Thymus (tissue), 14 donors: ENCODE measurements around the gene SIAH3. TPM values are rescaled to one million over a fixed set of nuclear protein-coding genes. Genes with fewer than 3 reads are reported as not detected.
A peak's percentile ranks its signal among the peaks of the same experiment; 100 is the strongest.

Experiments used
- DNase-seq, 9 donors: peaks; one replicate each; pipeline ENCODE4 v3.0.0-alpha.2; 2013; ENCODE audit warnings: low spot score in 9 of 9, low read depth in 6 of 9, missing footprints in 1 of 9
- H3K27ac ChIP-seq, 2 donors: one replicate each; pipeline ENCODE4 v1.5.1; 2013; ENCODE audit warnings: control low read depth in 1 of 2, low read depth in 1 of 2, low read length in 1 of 2, mild to moderate bottlenecking in 1 of 2, moderate library complexity in 1 of 2
- H3K27me3 ChIP-seq, 2 donors: one replicate each; pipeline ENCODE4 v1.5.1; 2013; ENCODE audit warnings: low read length in 1 of 2; ENCODE audit not compliant: control insufficient read depth in 2 of 2, insufficient read depth in 1 of 2
- H3K36me3 ChIP-seq, 2 donors: one replicate each; pipeline ENCODE4 v1.5.1; 2013; ENCODE audit warnings: low read length in 1 of 2, mild to moderate bottlenecking in 1 of 2, moderate library complexity in 1 of 2; ENCODE audit not compliant: control insufficient read depth in 2 of 2, insufficient read depth in 2 of 2
- H3K4me1 ChIP-seq, 2 donors: one replicate each; pipeline ENCODE4 v1.5.1; 2013; ENCODE audit warnings: low read length in 2 of 2; ENCODE audit not compliant: control insufficient read depth in 2 of 2, insufficient read depth in 2 of 2
- H3K4me3 ChIP-seq, 2 donors: one replicate each; pipeline ENCODE4 v1.5.1; 2013; ENCODE audit warnings: low read length in 2 of 2, control low read depth in 1 of 2, mild to moderate bottlenecking in 1 of 2
- H3K9me3 ChIP-seq, 2 donors: one replicate each; pipeline ENCODE4 v1.5.1; 2013; ENCODE audit warnings: low read length in 1 of 2, mild to moderate bottlenecking in 1 of 2; ENCODE audit not compliant: control insufficient read depth in 2 of 2, insufficient read depth in 1 of 2
- WGBS: extraction: QIAGEN DNeasy Blood & Tissue Kit; methylation state at CpG from one replicate; pipeline ENCODE4 v1.1.7; 2013; 5-methylcytosine and 5-hydroxymethylcytosine counted together
- long read RNA-seq, 10 donors: transcript quantifications; one replicate each; lab custom pipeline, GENCODE V29; 2026
- polyA plus RNA-seq: library from polyadenylated mRNA; stranded (reverse); fragments of 200-250 nt; gene quantifications from one replicate; pipeline ENCODE4 v1.2.3, GENCODE V29; 2013
- total RNA-seq: library from RNA; stranded (reverse); fragments of 120-200 nt; gene quantifications from one replicate; pipeline ENCODE4 v1.2.4, GENCODE V29; 2013
- donor health status: healthy.

SIAH3 gene
- total RNA-seq: 0.14 TPM
- 0.07 TPM for polyA plus RNA-seq
- long read RNA-seq, donor 1: 0 reads
- long read RNA-seq, donor 2: 0 reads
- long read RNA-seq, donor 3: 0 reads
- long read RNA-seq, donor 4: 0 reads
- long read RNA-seq, donor 5: 0 reads
- long read RNA-seq, donor 6: 0 reads
- long read RNA-seq, donor 7, full-length matches to known transcripts: 1 of 1 reads
- long read RNA-seq, donor 7, partial matches to known transcripts: 0 of 1 reads
- long read RNA-seq, donor 7, other reads (novel, unspliced or antisense): 0 of 1 reads
- long read RNA-seq, donor 8: 0 reads
- long read RNA-seq, donor 9: 0 reads
- long read RNA-seq, donor 10, full-length matches to known transcripts: 1 of 1 reads
- long read RNA-seq, donor 10, partial matches to known transcripts: 0 of 1 reads
- long read RNA-seq, donor 10, other reads (novel, unspliced or antisense): 0 of 1 reads

- no peaks in the 10 kb centered on the region for H3K36me3 ChIP-seq
- 6% methylated on average over 35 of the region's 35 CpGs for WGBS
- peaks cover 0 to 36% of the 10 kb centered on the region in 2 donors for H3K27me3 ChIP-seq
- H3K4me3 ChIP-seq: peak within 1 kb of the TSS; percentile 42
- peak in 2 of 9 donors; percentile 12 to 42 for DNase-seq
- H3K9me3 ChIP-seq: no peaks in the 10 kb centered on the region
- peaks cover 12 to 33% of the 10 kb centered on the region in 2 donors for H3K4me1 ChIP-seq
- no peak within 1 kb of the TSS for H3K27ac ChIP-seq
Measured at GRCh38 chr13:45851171-45851921, at the start of gene SIAH3. Gene SIAH3, minus strand, starts transcription at chr13:45851753. Its CDS starts 124 bp downstream, at chr13:45851629.

GRCh38 chr13:45899406-45899805 is 47.9 kb upstream of the SIAH3 start:
- H3K27ac ChIP-seq: no peak overlapping the region
- H3K36me3 ChIP-seq: no peaks in the 10 kb centered on the region
- DNase-seq: no peak
- no peak overlapping the region for H3K4me3 ChIP-seq
- 95% methylated on average over 3 of the region's 3 CpGs for WGBS
- H3K27me3 ChIP-seq: no peaks in the 10 kb centered on the region
- H3K9me3 ChIP-seq: no peaks in the 10 kb centered on the region
- H3K4me1 ChIP-seq: no peaks in the 10 kb centered on the region

GRCh38 chr13:45897562-45897961 is 46.0 kb upstream of the SIAH3 start:
- WGBS: 97% methylated on average over 2 of the region's 2 CpGs
- H3K9me3 ChIP-seq: no peaks in the 10 kb centered on the region
- H3K27me3 ChIP-seq: no peaks in the 10 kb centered on the region
- no peak for DNase-seq
- no peak overlapping the region for H3K4me3 ChIP-seq
- no peaks in the 10 kb centered on the region for H3K36me3 ChIP-seq
- no peaks in the 10 kb centered on the region for H3K4me1 ChIP-seq
- H3K27ac ChIP-seq: no peak overlapping the region

- no peaks in the 10 kb centered on the region for H3K9me3 ChIP-seq
- no peak overlapping the region for H3K4me3 ChIP-seq
- no peaks in the 10 kb centered on the region for H3K36me3 ChIP-seq
- DNase-seq: no peak
- H3K4me1 ChIP-seq: no peaks in the 10 kb centered on the region
- 95% methylated on average over 5 of the region's 5 CpGs for WGBS
- no peak overlapping the region for H3K27ac ChIP-seq
- no peaks in the 10 kb centered on the region for H3K27me3 ChIP-seq
Measured at GRCh38 chr13:45896285-45896684, 44.7 kb upstream of the SIAH3 start.

DNA sequence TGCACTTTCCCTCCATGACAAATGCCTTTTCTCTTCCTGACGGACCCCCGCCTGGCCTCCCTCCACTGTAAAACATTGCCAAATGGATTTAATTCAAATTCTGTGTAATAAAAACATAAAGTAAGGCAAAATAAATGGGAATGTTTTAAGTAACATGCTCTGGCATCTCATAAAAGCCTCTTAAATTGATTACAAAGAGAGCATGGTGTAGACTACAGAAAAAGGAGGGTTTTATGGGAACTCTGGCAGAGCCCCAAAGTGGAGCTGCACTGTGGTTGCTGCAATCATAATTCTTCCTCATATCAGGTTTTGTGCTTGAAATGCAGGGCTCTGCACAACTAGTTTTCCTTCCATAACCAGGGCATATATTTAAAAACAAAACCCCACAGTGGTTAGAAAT is 44.3 kb upstream of the SIAH3 start:
- DNase-seq: no peak
- 95% methylated on average over 2 of the region's 2 CpGs for WGBS
- H3K27me3 ChIP-seq: no peaks in the 10 kb centered on the region
- no peak overlapping the region for H3K27ac ChIP-seq
- H3K4me1 ChIP-seq: no peaks in the 10 kb centered on the region
- H3K4me3 ChIP-seq: no peak overlapping the region
- no peaks in the 10 kb centered on the region for H3K36me3 ChIP-seq
- no peaks in the 10 kb centered on the region for H3K9me3 ChIP-seq

DNA sequence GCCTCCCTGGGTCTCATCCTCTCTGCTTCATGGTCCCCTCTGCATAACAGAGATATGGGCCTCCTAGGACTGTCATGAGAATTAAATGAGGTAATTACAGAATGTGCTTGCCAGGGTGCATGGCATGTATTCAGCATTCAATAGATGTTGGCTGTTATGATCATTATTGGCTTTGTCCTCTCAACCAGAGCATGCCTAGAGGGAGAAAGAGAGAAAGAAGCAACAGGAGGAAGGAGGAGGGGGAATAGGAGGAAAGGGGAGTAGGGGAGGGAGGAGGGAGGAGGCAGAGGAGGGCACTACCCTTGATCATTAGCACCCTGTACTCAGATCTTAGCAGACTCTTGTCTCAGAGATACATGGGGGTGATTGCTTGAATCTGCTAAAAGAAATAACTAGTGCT is 41.0 kb upstream of the SIAH3 start:
- Histone ChIP-seq H3K27me3 (no peaks in the 10 kb centered on the region), H3K4me1 (no peaks in the 10 kb centered on the region), H3K36me3 (no peaks in the 10 kb centered on the region), H3K4me3 (no peak overlapping the region), H3K9me3 (no peaks in the 10 kb centered on the region), H3K27ac (no peak overlapping the region)
- no peak for DNase-seq

- Histone ChIP-seq H3K27ac (no peak overlapping the region), H3K36me3 (no peaks in the 10 kb centered on the region), H3K9me3 (no peaks in the 10 kb centered on the region), H3K4me3 (no peak overlapping the region), H3K27me3 (no peaks in the 10 kb centered on the region), H3K4me1 (no peaks in the 10 kb centered on the region)
- WGBS: 95% methylated on average over 5 of the region's 5 CpGs
- no peak for DNase-seq
Measured at GRCh38 chr13:45889590-45890243, 38.2 kb upstream of the SIAH3 start.

GRCh38 chr13:45886466-45886865 is 34.9 kb upstream of the SIAH3 start:
- no peaks in the 10 kb centered on the region for H3K36me3 ChIP-seq
- WGBS: 91% methylated on average over 7 of the region's 7 CpGs
- no peaks in the 10 kb centered on the region for H3K9me3 ChIP-seq
- DNase-seq: no peak
- no peaks in the 10 kb centered on the region for H3K27me3 ChIP-seq
- H3K4me1 ChIP-seq: no peaks in the 10 kb centered on the region
- no peak overlapping the region for H3K4me3 ChIP-seq
- H3K27ac ChIP-seq: no peak overlapping the region

- no peaks in the 10 kb centered on the region for H3K27me3 ChIP-seq
- WGBS: 97% methylated on average over 5 of the region's 5 CpGs
- H3K36me3 ChIP-seq: no peaks in the 10 kb centered on the region
- no peaks in the 10 kb centered on the region for H3K9me3 ChIP-seq
- H3K4me3 ChIP-seq: no peak overlapping the region
- DNase-seq: no peak
- no peak overlapping the region for H3K27ac ChIP-seq
- H3K4me1 ChIP-seq: no peaks in the 10 kb centered on the region
Measured at GRCh38 chr13:45885194-45885593, 33.6 kb upstream of the SIAH3 start.
